GM12801 (cell line): ENCODE measurements around the gene IFT80.

Experiments
- TF ChIP-seq, protein P1 (sequence below): IDR thresholded peaks from one replicate; pipeline ENCODE4 v1.5.1; 2011; ENCODE audit warnings: control low read depth; ENCODE audit not compliant: insufficient read length; ENCODE audit errors: extremely low read depth

The IFT80 gene

DNA sequence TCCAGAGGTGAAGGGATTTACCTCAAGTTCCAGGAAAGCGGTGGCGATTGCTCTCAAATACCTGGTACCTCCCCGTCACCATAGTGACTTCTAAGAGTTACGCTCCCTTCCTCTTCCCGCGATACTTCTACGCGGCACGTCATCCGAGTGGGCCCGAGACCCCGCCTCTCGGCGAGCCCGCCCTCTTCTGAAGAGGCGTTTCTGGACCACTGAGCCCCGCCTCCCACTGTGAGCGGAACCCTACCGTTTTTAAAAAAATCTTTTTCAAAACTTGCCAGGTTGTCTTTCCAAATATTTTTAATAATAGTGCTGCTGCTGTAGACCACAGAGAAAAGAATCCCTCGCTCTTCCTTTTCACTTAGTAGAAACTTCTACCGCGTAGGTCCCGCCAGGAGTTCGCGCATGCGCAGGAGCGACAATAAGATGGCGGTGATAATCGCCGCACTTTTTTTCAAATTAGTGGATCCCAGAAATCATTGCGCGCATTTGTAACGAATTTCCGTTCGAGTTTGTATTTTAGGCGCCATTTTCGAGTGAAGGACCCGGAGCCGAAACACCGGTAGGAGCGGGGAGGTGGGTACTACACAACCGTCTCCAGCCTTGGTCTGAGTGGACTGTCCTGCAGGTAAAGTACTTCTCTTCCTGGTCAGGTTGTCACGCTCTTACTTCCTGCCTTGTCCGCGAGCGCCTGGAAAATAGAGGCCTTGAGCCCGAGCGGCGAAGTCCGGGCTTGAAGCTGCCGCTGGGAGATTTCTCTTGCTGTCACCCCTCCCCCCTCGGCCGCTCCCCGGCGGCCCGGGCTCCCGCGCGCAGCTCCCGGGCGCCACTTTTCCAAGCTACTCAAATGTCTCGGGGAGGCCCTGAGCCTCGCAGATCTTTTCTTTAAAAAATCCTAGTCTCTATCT is at the start of gene IFT80, which contains the start of gene SMC4:
Gene IFT80 (minus strand): TSS at position 101 of the 905 bp plus-strand sequence. CDS start 14,625 bp downstream, outside the sequence.
Gene SMC4 (plus strand): TSS at position 526 of the 905 bp plus-strand sequence. CDS start 1,177 bp downstream, outside the sequence.
- TF ChIP-seq, protein P1, sequence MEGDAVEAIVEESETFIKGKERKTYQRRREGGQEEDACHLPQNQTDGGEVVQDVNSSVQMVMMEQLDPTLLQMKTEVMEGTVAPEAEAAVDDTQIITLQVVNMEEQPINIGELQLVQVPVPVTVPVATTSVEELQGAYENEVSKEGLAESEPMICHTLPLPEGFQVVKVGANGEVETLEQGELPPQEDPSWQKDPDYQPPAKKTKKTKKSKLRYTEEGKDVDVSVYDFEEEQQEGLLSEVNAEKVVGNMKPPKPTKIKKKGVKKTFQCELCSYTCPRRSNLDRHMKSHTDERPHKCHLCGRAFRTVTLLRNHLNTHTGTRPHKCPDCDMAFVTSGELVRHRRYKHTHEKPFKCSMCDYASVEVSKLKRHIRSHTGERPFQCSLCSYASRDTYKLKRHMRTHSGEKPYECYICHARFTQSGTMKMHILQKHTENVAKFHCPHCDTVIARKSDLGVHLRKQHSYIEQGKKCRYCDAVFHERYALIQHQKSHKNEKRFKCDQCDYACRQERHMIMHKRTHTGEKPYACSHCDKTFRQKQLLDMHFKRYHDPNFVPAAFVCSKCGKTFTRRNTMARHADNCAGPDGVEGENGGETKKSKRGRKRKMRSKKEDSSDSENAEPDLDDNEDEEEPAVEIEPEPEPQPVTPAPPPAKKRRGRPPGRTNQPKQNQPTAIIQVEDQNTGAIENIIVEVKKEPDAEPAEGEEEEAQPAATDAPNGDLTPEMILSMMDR = no peak

DNA sequence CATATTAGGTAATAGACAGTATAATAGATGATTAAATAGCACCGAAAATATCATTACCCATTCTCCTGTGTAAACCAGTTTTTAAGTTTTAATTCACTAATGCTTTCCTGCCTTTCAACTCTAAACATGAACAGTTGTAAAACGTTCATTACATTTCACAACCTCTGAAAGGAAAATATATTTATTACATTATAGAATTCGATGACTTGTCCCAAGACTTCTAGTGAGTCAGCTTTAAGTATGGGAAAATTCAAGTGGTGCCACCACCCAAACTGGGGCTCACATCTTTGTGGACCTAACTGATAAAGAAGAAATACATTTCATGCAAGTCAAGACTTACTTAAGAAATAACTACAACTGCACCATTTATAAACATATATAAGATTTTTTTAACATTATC is 48.5 kb upstream of the IFT80 start:
- TF ChIP-seq, protein P1 = no peak

DNA sequence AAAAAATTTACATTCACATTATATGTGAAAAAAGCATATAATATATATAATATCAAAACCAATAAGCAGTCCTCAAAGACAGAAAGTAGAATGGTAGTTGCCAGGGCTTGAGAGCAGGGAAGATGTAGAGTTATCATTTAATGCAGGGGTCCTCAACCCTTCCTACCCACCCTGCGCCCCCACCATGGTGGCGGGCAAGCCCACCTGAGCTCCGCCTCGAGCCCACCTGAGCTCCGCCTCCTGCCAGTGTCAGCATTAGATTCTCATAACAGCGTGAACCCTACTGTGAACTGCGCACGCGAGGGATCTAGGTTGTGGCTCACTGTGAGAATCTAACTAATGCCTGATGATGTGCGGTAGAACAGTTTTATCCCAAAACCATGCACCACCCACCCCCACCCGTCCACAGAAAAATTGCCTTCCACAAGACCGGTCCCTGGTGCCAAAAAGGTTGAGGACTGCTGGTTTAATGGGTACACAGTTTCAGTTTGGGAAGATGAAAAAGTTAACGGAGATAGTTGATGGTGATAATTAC is 47.6 kb upstream of the IFT80 start:
- TF ChIP-seq, protein P1 = no peak

DNA sequence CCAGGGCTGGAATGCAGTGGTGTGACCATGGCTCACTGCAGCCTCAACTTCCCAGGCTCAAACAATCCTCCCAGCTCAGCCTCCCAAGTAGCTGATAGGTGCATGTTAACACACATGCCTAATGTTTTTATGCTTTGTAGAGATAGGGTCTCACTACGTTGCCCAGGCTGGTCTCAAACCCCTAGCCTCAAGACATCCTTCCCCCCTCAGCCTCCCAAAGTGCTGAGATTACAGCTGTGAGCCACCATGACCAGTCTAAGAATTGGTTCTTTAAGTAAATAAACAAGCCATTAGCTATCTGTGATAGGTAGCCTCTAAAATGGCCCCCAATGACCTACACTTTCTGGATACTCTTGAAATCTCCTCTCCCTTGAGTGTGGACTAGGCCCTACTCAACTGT is 46.8 kb upstream of the IFT80 start:
- TF ChIP-seq, protein P1 = no peak

DNA sequence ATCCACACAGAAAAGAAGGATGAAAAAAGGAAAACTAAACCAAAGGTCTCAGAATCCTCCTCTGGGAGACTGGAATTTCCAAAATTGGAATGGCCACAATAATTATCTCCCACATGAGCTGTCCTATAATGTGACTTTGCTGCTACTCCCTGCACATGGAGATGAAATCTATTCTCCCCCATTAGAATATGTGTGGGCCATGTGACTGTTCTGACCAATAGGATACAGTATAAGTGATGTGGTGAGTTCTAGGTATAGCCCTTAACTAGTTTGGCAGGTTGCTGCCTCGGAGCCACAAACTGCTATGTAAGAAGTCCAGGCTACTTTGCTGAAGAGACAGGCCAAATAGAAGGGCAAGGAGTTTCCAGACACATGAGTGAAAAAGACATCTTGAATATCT is 45.4 kb upstream of the IFT80 start:
- TF ChIP-seq, protein P1 = no peak

DNA sequence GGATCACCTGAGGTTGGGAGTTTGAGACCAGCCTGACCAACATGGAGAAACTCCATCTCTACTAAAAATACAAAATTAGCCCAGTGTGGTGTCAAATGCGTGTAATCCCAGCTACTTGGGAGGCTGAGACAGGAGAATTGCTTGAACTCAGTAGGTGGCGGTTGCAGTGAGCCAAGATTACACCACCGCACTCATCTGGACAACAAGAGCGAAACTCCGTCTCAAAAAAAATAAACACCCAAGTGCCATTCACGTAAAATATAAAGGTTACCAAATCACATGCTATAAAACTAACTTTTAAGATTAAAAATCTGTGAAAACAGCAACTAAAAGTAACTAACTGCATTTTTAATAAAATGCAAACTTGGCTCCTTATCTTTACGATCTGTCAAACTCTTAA is 41.7 kb upstream of the IFT80 start:
- TF ChIP-seq, protein P1 = no peak

DNA sequence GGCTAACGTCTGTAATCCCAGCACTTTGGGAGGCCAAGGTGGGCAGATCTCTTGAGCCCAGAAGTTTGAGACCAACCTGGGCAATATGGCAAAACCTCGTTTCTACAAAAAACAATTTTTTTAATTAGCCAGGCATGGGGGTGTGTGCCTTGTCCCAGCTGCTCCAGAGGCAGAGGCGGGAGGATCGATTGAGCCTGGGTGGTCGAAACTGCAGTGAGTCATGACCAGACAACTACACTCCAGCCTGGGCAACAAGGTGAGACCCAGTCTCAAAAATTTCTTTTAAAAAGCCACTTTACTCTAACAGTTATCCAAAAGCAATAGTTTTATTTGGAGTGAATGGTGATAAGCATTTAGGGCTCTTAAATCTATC is 38.0 kb upstream of the IFT80 start:
- TF ChIP-seq, protein P1 = no peak
